Colonic mucosa (tissue), 4 donors: ENCODE measurements around the gene RNLS. TPM values are rescaled to one million over a fixed set of nuclear protein-coding genes. Genes with fewer than 3 reads are reported as not detected.
"Not testable (repeated sequence)": the region's sequence is repeated elsewhere in the genome, so short reads cannot be mapped to it uniquely, and the experiment has no call there.

ENCODE experiments used
- DNase-seq: peaks from one replicate; pipeline ENCODE4 v3.0.0-alpha.2; 2020
- H3K27ac ChIP-seq: fragments of 200-600 bp; one replicate; pipeline ENCODE4 v1.8.0; 2021
- H3K27me3 ChIP-seq: fragments of 200-600 bp; one replicate; pipeline ENCODE4 v1.8.0; 2021
- H3K36me3 ChIP-seq: fragments of 200-600 bp; one replicate; pipeline ENCODE4 v1.8.0; 2021
- H3K4me1 ChIP-seq: fragments of 200-600 bp; one replicate; pipeline ENCODE4 v1.8.0; 2021; ENCODE audit warnings: mild to moderate bottlenecking
- H3K4me3 ChIP-seq: fragments of 200-600 bp; one replicate; pipeline ENCODE4 v1.8.0; 2021
- H3K9ac ChIP-seq, 2 donors: one replicate each; pipeline ENCODE4 v1.7.0; 2013; ENCODE audit warnings: control low read depth in 2 of 2, low read depth in 2 of 2, low read length in 2 of 2
- H3K9me3 ChIP-seq: fragments of 200-600 bp; one replicate; pipeline ENCODE4 v1.8.0; 2021
- CTCF ChIP-seq: fragments of 200-600 bp; IDR thresholded peaks from one replicate; pipeline ENCODE4 v1.8.0; 2022; ENCODE audit warnings: antibody characterized with exemption, mild to moderate bottlenecking
- intact Hi-C: fragments of 100-400 bp; cut with DNase I; formaldehyde crosslinking; loops from one replicate; pipeline ENCODE4 v1.14.1; 2022
- total RNA-seq, 2 donors: library from RNA; stranded (reverse); fragmentation: NEBNext Ultra II Directional in 1 of 2; extraction: Animal tissue kit (Norgen Biotek cat#: 25700) in 1 of 2; gene quantifications; one replicate each; pipeline ENCODE4 v1.2.1, GENCODE V29; 2021
- donor health status: healthy.
- donor health status: DM: no; HTN: no; CAD: no.
- donor health status: DM: no; HTN: no; CAD: no.

The RNLS gene
- total RNA-seq, 2 donors from 2014 or later: 13.0 to 19.1 TPM

GRCh38 chr10:88278912-88279311, 304.2 kb downstream of the RNLS start:
- no peak overlapping the region for H3K9ac ChIP-seq
- H3K4me3 ChIP-seq: no peak overlapping the region
- H3K27ac ChIP-seq: no peak overlapping the region
- no peaks in the 10 kb centered on the region for H3K27me3 ChIP-seq
- no peaks in the 10 kb centered on the region for H3K36me3 ChIP-seq
- no peak for DNase-seq
- no peak for TF ChIP-seq CTCF
- intact Hi-C loops: no loop called here
- no peaks in the 10 kb centered on the region for H3K9me3 ChIP-seq
- no peaks in the 10 kb centered on the region for H3K4me1 ChIP-seq

- H3K9me3 ChIP-seq, H3K4me3 ChIP-seq, H3K27ac ChIP-seq, H3K27me3 ChIP-seq, H3K9ac ChIP-seq, H3K4me1 ChIP-seq, intact Hi-C loops, H3K36me3 ChIP-seq, DNase-seq: not testable (repeated sequence)
Observed at GRCh38 chr10:88276945-88277344, 306.2 kb downstream of the RNLS start.

- H3K27me3 ChIP-seq: no peaks in the 10 kb centered on the region
- no peaks in the 10 kb centered on the region for H3K9me3 ChIP-seq
- no peak overlapping the region for H3K27ac ChIP-seq
- no peaks in the 10 kb centered on the region for H3K4me1 ChIP-seq
- no peak for TF ChIP-seq CTCF
- intact Hi-C loops: no loop called here
- no peaks in the 10 kb centered on the region for H3K36me3 ChIP-seq
- no peak overlapping the region for H3K9ac ChIP-seq
- no peak for DNase-seq
- no peak overlapping the region for H3K4me3 ChIP-seq
Observed at GRCh38 chr10:88274286-88274685, 308.8 kb downstream of the RNLS start.

- H3K27ac ChIP-seq: no peak overlapping the region
- no peaks in the 10 kb centered on the region for H3K27me3 ChIP-seq
- intact Hi-C loops: no loop called here
- H3K4me1 ChIP-seq: no peaks in the 10 kb centered on the region
- no peak overlapping the region for H3K9ac ChIP-seq
- TF ChIP-seq CTCF: no peak
- H3K36me3 ChIP-seq: no peaks in the 10 kb centered on the region
- DNase-seq: no peak
- no peaks in the 10 kb centered on the region for H3K9me3 ChIP-seq
- H3K4me3 ChIP-seq: no peak overlapping the region
Observed at GRCh38 chr10:88273567-88273966, 309.6 kb downstream of the RNLS start.

- Histone ChIP-seq H3K9ac (no peak overlapping the region), H3K27me3 (no peaks in the 10 kb centered on the region), H3K27ac (no peak overlapping the region), H3K4me1 (no peaks in the 10 kb centered on the region), H3K9me3 (no peaks in the 10 kb centered on the region), H3K4me3 (no peak overlapping the region), H3K36me3 (no peaks in the 10 kb centered on the region)
- TF ChIP-seq CTCF: no peak
- no peak for DNase-seq
- intact Hi-C loops: no loop called here
Observed at GRCh38 chr10:88271761-88272543, 311.2 kb downstream of the RNLS start.
